22Rv1 (cell line): ENCODE data around the gene BABAM2.

Experiments
- CTCF ChIP-seq: fragments of 450-650 bp; IDR thresholded peaks from 2 replicates; pipeline ENCODE4 v1.5.1; 2017; ENCODE audit warnings: mild to moderate bottlenecking
- ZFX ChIP-seq: fragments of 450-650 bp; IDR thresholded peaks from 2 replicates; pipeline ENCODE4 v1.6.1; 2017; ENCODE audit warnings: antibody characterized with exemption, borderline replicate concordance

GRCh38 chr2:28300485-28301341, 410.2 kb downstream of the BABAM2 start:
- TF ChIP-seq CTCF (no peak), ZFX (no peak)
